Transverse colon (tissue), 4 donors: ENCODE data around the gene MOB1B. TPM values are rescaled to one million over a fixed set of nuclear protein-coding genes. Genes with fewer than 3 reads are reported as not detected.
"Not testable (repeated sequence)": the region's sequence is repeated elsewhere in the genome, so short reads cannot be mapped to it uniquely, and the experiment has no call there.

Experiments
- DNase-seq: peaks from one replicate; pipeline ENCODE4 v3.0.0-alpha.2; 2019
- H3K27ac ChIP-seq, 4 donors: fragments of 200-600 bp; sonication (generic); 2 replicates each; pipeline ENCODE4 v1.5.1; 2016 to 2018; ENCODE audit warnings: inconsistent platforms in 4 of 4
- H3K27me3 ChIP-seq: fragments of 200-600 bp; sonication (generic); 2 replicates; pipeline ENCODE4 v1.5.1; 2017; ENCODE audit warnings: inconsistent platforms
- H3K36me3 ChIP-seq, 4 donors: fragments of 200-600 bp; sonication (generic); 2 replicates each; pipeline ENCODE4 v1.5.1; 2017 to 2019; ENCODE audit warnings: inconsistent platforms in 4 of 4
- H3K4me1 ChIP-seq, 4 donors: fragments of 200-600 bp; sonication (generic); 2 replicates each; pipeline ENCODE4 v1.5.1; 2017 to 2020; ENCODE audit warnings: inconsistent platforms in 4 of 4
- H3K4me3 ChIP-seq, 4 donors: fragments of 200-600 bp; sonication (generic); 1 replicate in 1 of 4; 2 replicates in 3 of 4; pipeline versions ENCODE4 v1.5.1 to v1.6.1; 2017 to 2019; ENCODE audit warnings: inconsistent platforms in 4 of 4
- H3K9me3 ChIP-seq, 2 donors: fragments of 200-600 bp; sonication (generic); 2 replicates each; pipeline ENCODE4 v1.5.1; 2017 to 2019; ENCODE audit warnings: inconsistent platforms in 2 of 2
- CTCF ChIP-seq, 5 experiments: fragments of 200-600 bp in 3 of 5; fragments of 450-650 bp in 2 of 5; sonication (generic) in 3 of 5; IDR thresholded peaks; 1 replicate in 2 of 5; 2 replicates in 3 of 5; pipeline ENCODE4 v1.5.1; 2016 to 2017; ENCODE audit warnings: antibody characterized with exemption in 5 of 5, inconsistent platforms in 3 of 5, mild to moderate bottlenecking in 2 of 5, moderate library complexity in 1 of 5
- EP300 ChIP-seq: sonication (generic); formaldehyde crosslinking; IDR thresholded peaks from one replicate; pipeline ENCODE4 v1.6.1; 2017; ENCODE audit warnings: antibody characterized with exemption, low read depth
- POLR2A ChIP-seq: fragments of 450-650 bp; IDR thresholded peaks from one replicate; pipeline ENCODE4 v1.6.1; 2016; ENCODE audit warnings: antibody characterized with exemption, mild to moderate bottlenecking, moderate library complexity
- POLR2AphosphoS5 ChIP-seq, 3 donors: sonication (generic); formaldehyde crosslinking; IDR thresholded peaks; one replicate each; pipeline ENCODE4 v1.6.1; 2016; ENCODE audit warnings: antibody characterized with exemption in 3 of 3
- WGBS, 2 donors: methylation state at CpG; one replicate each; pipeline ENCODE4 v1.1.5; 2018; ENCODE audit warnings: low coverage in 1 of 2; 5-methylcytosine and 5-hydroxymethylcytosine counted together
- in situ Hi-C, 4 donors: fragments of 200-750 bp; cut with MboI; loops; one replicate each; pipeline versions ENCODE4 v1.15.0 to v1.15.1; 2017; ENCODE audit warnings: low sequenced_read_pairs in 3 of 4, low pct_ligation_motif_present in 1 of 4, low pct_unique_long_range_greater_than_20kb in 1 of 4
- intact Hi-C: fragments of 100-400 bp; cut with DNase I; formaldehyde crosslinking; loops from one replicate; pipeline ENCODE4 v1.15.1; 2023; ENCODE audit warnings: low total_unique reads
- total RNA-seq, 4 donors: library from RNA; depleted of rRNA; stranded (reverse); fragments of >200 nt; gene quantifications; one replicate each; pipeline ENCODE4 v1.1.0, GENCODE V29; 2016

Gene MOB1B
- total RNA-seq, 4 donors from 2014 or later: 6.7 to 15.4 (median 11.0) TPM

- DNase-seq: peak; percentile 49
- in situ Hi-C loops: loop anchor here in 2 of 4 donors (25.0 kb wide), 3 partner anchors 92 to 367 kb away; partner anchors contain the start of genes ENAM (in 1 of the 2), GRSF1 (in 1 of the 2) and MOB1B (in 1 of the 2)
- TF ChIP-seq EP300: no peak
- TF ChIP-seq CTCF (IDR thresholded peaks at IDR 0.05): no peak
- no peak for TF ChIP-seq POLR2A
- TF ChIP-seq POLR2AphosphoS5 (IDR thresholded peaks at IDR 0.05): no peak
- Histone ChIP-seq H3K27ac (no peak overlapping the region), H3K4me1 (peaks cover 0 to 16% (median 0%) of the 10 kb centered on the region in 4 donors), H3K27me3 (no peaks in the 10 kb centered on the region), H3K9me3 (no peaks in the 10 kb centered on the region), H3K36me3 (no peaks in the 10 kb centered on the region), H3K4me3 (no peak overlapping the region)
- intact Hi-C loops: no loop called here
- WGBS, 2 donors: 66% methylated on average over 7 of the region's 7 CpGs; no CpG with 5 or more reads in 1 of the 2 donors
Observed at GRCh38 chr4:71004281-71004851, 102.2 kb downstream of the MOB1B start.

GRCh38 chr4:71005025-71005424, 102.9 kb downstream of the MOB1B start:
- intact Hi-C loops, H3K4me3 ChIP-seq, DNase-seq, H3K36me3 ChIP-seq, H3K9me3 ChIP-seq, H3K27ac ChIP-seq, H3K27me3 ChIP-seq: not testable (repeated sequence)
- H3K4me1 ChIP-seq: peaks cover 0 to 16% (median 2%) of the 10 kb centered on the region in 4 donors
- in situ Hi-C loops: loop anchor here in 2 of 4 donors (25.0 kb wide), 3 partner anchors 93 to 368 kb away; partner anchors contain the start of genes ENAM (in 1 of the 2), GRSF1 (in 1 of the 2) and MOB1B (in 1 of the 2)
- 85% methylated on average over 6 of the region's 6 CpGs; no CpG with 5 or more reads in 1 of the 2 donors for WGBS, 2 donors

GRCh38 chr4:71006203-71006907, 104.2 kb downstream of the MOB1B start:
- H3K9me3 ChIP-seq: no peaks in the 10 kb centered on the region
- DNase-seq: no peak
- TF ChIP-seq EP300 (no peak), POLR2A (no peak), POLR2AphosphoS5 (IDR thresholded peaks at IDR 0.05) (no peak), CTCF (IDR thresholded peaks at IDR 0.05) (no peak)
- H3K4me3 ChIP-seq: no peak overlapping the region
- no peaks in the 10 kb centered on the region for H3K27me3 ChIP-seq
- in situ Hi-C loops: loop anchor here in 2 of 4 donors (25.0 kb wide), 3 partner anchors 94 to 369 kb away; partner anchors contain the start of genes ENAM (in 1 of the 2), GRSF1 (in 1 of the 2) and MOB1B (in 1 of the 2)
- peaks cover 0 to 16% (median 2%) of the 10 kb centered on the region in 4 donors for H3K4me1 ChIP-seq
- 59 to 63% methylated on average over 6 of the region's 6 CpGs for WGBS, 2 donors
- peak overlapping the region in 2 of 4 donors; percentile 3 to 24 for H3K27ac ChIP-seq
- intact Hi-C loops: no loop called here
- no peaks in the 10 kb centered on the region for H3K36me3 ChIP-seq

GRCh38 chr4:71008196-71008595, 106.0 kb downstream of the MOB1B start:
- no peak overlapping the region for H3K4me3 ChIP-seq
- intact Hi-C loops (no loop called here), in situ Hi-C loops (loop anchor here in 2 of 4 donors (25.0 kb wide), 3 partner anchors 96 to 371 kb away; partner anchors contain the start of genes ENAM (in 1 of the 2), GRSF1 (in 1 of the 2) and MOB1B (in 1 of the 2))
- 93 to 100% methylated on average over 2 of the region's 2 CpGs for WGBS, 2 donors
- H3K9me3 ChIP-seq: no peaks in the 10 kb centered on the region
- TF ChIP-seq EP300 (no peak), CTCF (IDR thresholded peaks at IDR 0.05) (no peak), POLR2A (no peak), POLR2AphosphoS5 (IDR thresholded peaks at IDR 0.05) (no peak)
- DNase-seq: no peak
- H3K4me1 ChIP-seq: peaks cover 0 to 16% (median 2%) of the 10 kb centered on the region in 4 donors
- H3K27me3 ChIP-seq: no peaks in the 10 kb centered on the region
- no peaks in the 10 kb centered on the region for H3K36me3 ChIP-seq
- H3K27ac ChIP-seq: no peak overlapping the region
